KBM-7 (cell line): Measurements from ENCODE around the gene ZNF529.

Experiments
- DNase-seq: peaks from one replicate; pipeline ENCODE4 v3.0.0-alpha.2; 2015
- in situ Hi-C: fragments of 300-500 bp; cut with MboI; formaldehyde crosslinking; loops from 2 replicates; pipeline ENCODE4 v1.14.3; 2020; ENCODE audit warnings: low sequenced_read_pairs, low pct_unique_long_range_greater_than_20kb, mixed read lengths

ZNF529 gene

GRCh38 chr19:36524617-36525016, 48.5 kb downstream of the ZNF529 start:
- no peak for DNase-seq
- in situ Hi-C loops = no loop called here

- DNase-seq = peak; percentile 18
- in situ Hi-C loops = no loop called here
Measured at GRCh38 chr19:36514012-36514612, 59.0 kb downstream of the ZNF529 start.

GRCh38 chr19:36508325-36508724, 64.8 kb downstream of the ZNF529 start:
- no peak for DNase-seq
- in situ Hi-C loops = no loop called here

- no peak for DNase-seq
- in situ Hi-C loops = no loop called here
Measured at GRCh38 chr19:36501973-36502372, 71.1 kb downstream of the ZNF529 start.

GRCh38 chr19:36497001-36497400, 76.1 kb downstream of the ZNF529 start:
- in situ Hi-C loops = no loop called here
- DNase-seq = no peak
